Uterus (tissue), 4 donors: ENCODE measurements around the gene CCNL1. TPM values are rescaled to one million over a fixed set of nuclear protein-coding genes. Genes with fewer than 3 reads are reported as not detected.

Source experiments
- DNase-seq, 2 donors: peaks; one replicate each; pipeline ENCODE4 v3.0.0-alpha.2; 2019 to 2020
- H3K27ac ChIP-seq, 2 donors: fragments of 200-600 bp; sonication (generic); 1 replicate in 1 of 2; 2 replicates in 1 of 2; pipeline ENCODE4 v1.5.1; 2016 to 2018
- H3K27me3 ChIP-seq, 2 donors: fragments of 200-600 bp; sonication (generic); one replicate each; pipeline ENCODE4 v1.5.1; 2018 to 2019; ENCODE audit warnings: control low read depth in 1 of 2
- H3K36me3 ChIP-seq, 2 donors: fragments of 200-600 bp; sonication (generic); one replicate each; pipeline ENCODE4 v1.5.1; 2019; ENCODE audit warnings: control low read depth in 1 of 2
- H3K4me1 ChIP-seq, 2 donors: fragments of 200-600 bp; sonication (generic); one replicate each; pipeline ENCODE4 v1.5.1; 2018 to 2019; ENCODE audit warnings: control low read depth in 1 of 2
- H3K4me3 ChIP-seq, 2 donors: fragments of 200-600 bp; sonication (generic); 1 replicate in 1 of 2; 2 replicates in 1 of 2; pipeline ENCODE4 v1.5.1; 2018 to 2019; ENCODE audit warnings: mild to moderate bottlenecking in 1 of 2
- H3K9me3 ChIP-seq, 2 donors: fragments of 200-600 bp; sonication (generic); one replicate each; pipeline ENCODE4 v1.5.1; 2019; ENCODE audit warnings: control low read depth in 1 of 2
- CTCF ChIP-seq, 4 experiments: fragments of 200-600 bp in 2 of 4; fragments of 450-650 bp in 2 of 4; sonication (generic) in 2 of 4; IDR thresholded peaks; one replicate each; pipeline ENCODE4 v1.5.1; 2016 to 2019; ENCODE audit warnings: antibody characterized with exemption in 4 of 4, mild to moderate bottlenecking in 2 of 4, moderate library complexity in 1 of 4
- POLR2A ChIP-seq, 2 donors: fragments of 450-650 bp; IDR thresholded peaks; one replicate each; pipeline ENCODE4 v1.6.1; 2016; ENCODE audit warnings: antibody characterized with exemption in 2 of 2, mild to moderate bottlenecking in 1 of 2, moderate library complexity in 1 of 2
- intact Hi-C: fragments of 100-400 bp; cut with DNase I; formaldehyde crosslinking; loops from one replicate; pipeline ENCODE4 v1.15.1; 2023; ENCODE audit warnings: low total_unique reads
- total RNA-seq, 4 donors: library from RNA; depleted of rRNA in 3 of 4; stranded (reverse); fragments of >200 nt in 3 of 4; gene quantifications; one replicate each; pipeline versions ENCODE4 v1.1.0 to v1.2.4, GENCODE V29; 2014 to 2023
- donor health status: DM: yes; HTN: yes; CAD: no.

CCNL1 gene
- total RNA-seq, 4 donors from 2014 or later: 100 to 252 (median 155) TPM

- Histone ChIP-seq H3K36me3 (no peaks in the 10 kb centered on the region), H3K27me3 (no peaks in the 10 kb centered on the region), H3K9me3 (no peaks in the 10 kb centered on the region), H3K27ac (no peak overlapping the region), H3K4me3 (no peak overlapping the region), H3K4me1 (peaks cover 8 to 14% of the 10 kb centered on the region in 2 donors)
- intact Hi-C loops: no loop called here
- no peak for DNase-seq
- no peak for TF ChIP-seq CTCF (IDR thresholded peaks at IDR 0.05)
- TF ChIP-seq POLR2A (IDR thresholded peaks at IDR 0.05): no peak
Measured at GRCh38 chr3:157125101-157125500, 34.8 kb downstream of the CCNL1 start.

GRCh38 chr3:157123621-157124020, 36.3 kb downstream of the CCNL1 start:
- H3K27ac ChIP-seq: peak overlapping the region in 1 of 2 donors; percentile 81
- peaks cover 3 to 7% of the 10 kb centered on the region in 2 donors for H3K4me1 ChIP-seq
- TF ChIP-seq POLR2A (IDR thresholded peaks at IDR 0.05) (no peak), CTCF (IDR thresholded peaks at IDR 0.05) (no peak)
- H3K9me3 ChIP-seq: no peaks in the 10 kb centered on the region
- DNase-seq: no peak
- H3K36me3 ChIP-seq: no peaks in the 10 kb centered on the region
- H3K4me3 ChIP-seq: no peak overlapping the region
- intact Hi-C loops: no loop called here
- no peaks in the 10 kb centered on the region for H3K27me3 ChIP-seq

- DNase-seq: no peak
- peak overlapping the region; percentile 42 to 81 for H3K27ac ChIP-seq
- no peaks in the 10 kb centered on the region for H3K9me3 ChIP-seq
- TF ChIP-seq CTCF (IDR thresholded peaks at IDR 0.05) (no peak), POLR2A (IDR thresholded peaks at IDR 0.05) (no peak)
- H3K4me3 ChIP-seq: no peak overlapping the region
- no peaks in the 10 kb centered on the region for H3K36me3 ChIP-seq
- peaks cover 0 to 7% of the 10 kb centered on the region in 2 donors for H3K4me1 ChIP-seq
- H3K27me3 ChIP-seq: no peaks in the 10 kb centered on the region
- intact Hi-C loops: no loop called here
Measured at GRCh38 chr3:157122832-157123427, 37.0 kb downstream of the CCNL1 start.

GRCh38 chr3:157122116-157122515, 37.8 kb downstream of the CCNL1 start:
- Histone ChIP-seq H3K27ac (peak overlapping the region; percentile 42 to 81), H3K36me3 (no peaks in the 10 kb centered on the region), H3K4me1 (peaks cover 0 to 1% of the 10 kb centered on the region in 2 donors), H3K4me3 (no peak overlapping the region), H3K9me3 (no peaks in the 10 kb centered on the region), H3K27me3 (no peaks in the 10 kb centered on the region)
- no peak for TF ChIP-seq CTCF (IDR thresholded peaks at IDR 0.05)
- no peak for TF ChIP-seq POLR2A (IDR thresholded peaks at IDR 0.05)
- DNase-seq: peak; percentile 71 to 80
- intact Hi-C loops: no loop called here

GRCh38 chr3:157121522-157121921, 38.4 kb downstream of the CCNL1 start:
- TF ChIP-seq POLR2A (IDR thresholded peaks at IDR 0.05) (no peak), CTCF (IDR thresholded peaks at IDR 0.05) (no peak)
- H3K4me3 ChIP-seq: no peak overlapping the region
- H3K27ac ChIP-seq: peak overlapping the region; percentile 42 to 81
- H3K9me3 ChIP-seq: no peaks in the 10 kb centered on the region
- H3K36me3 ChIP-seq: no peaks in the 10 kb centered on the region
- no peaks in the 10 kb centered on the region for H3K4me1 ChIP-seq
- no peaks in the 10 kb centered on the region for H3K27me3 ChIP-seq
- intact Hi-C loops: no loop called here
- no peak for DNase-seq
